Right ventricle myocardium inferior (tissue), 1 donor: ENCODE measurements around the gene OTUB1. TPM values are rescaled to one million over a fixed set of nuclear protein-coding genes. Genes with fewer than 3 reads are reported as not detected.

ENCODE experiments used
- ATAC-seq: fragments of 200-7000 bp; cut with Tn5 transposase; one replicate; pipeline ENCODE4 v1.9.1; 2020; ENCODE audit warnings: mild to moderate bottlenecking, moderate library complexity
- DNase-seq: peaks from one replicate; pipeline ENCODE4 v3.0.0; 2021; ENCODE audit errors: missing footprints
- intact Hi-C: fragments of 100-400 bp; cut with DNase I; formaldehyde crosslinking; loops from one replicate; pipeline ENCODE4 v1.11.0; 2022
- total RNA-seq: library from RNA; stranded (reverse); fragmentation: NEBNext Ultra II Directional; extraction: Animal tissue kit (Norgen Biotek cat#: 25700); gene quantifications from one replicate; pipeline ENCODE4 v1.2.1, GENCODE V29; 2021
- donor health status: DM: no; HTN: yes; CAD: no; lungs with severe emphysema.

The OTUB1 gene
- total RNA-seq, 1 donor from 2014 or later = 55.6 TPM

GRCh38 chr11:64015935-64016845 is 30.0 kb downstream of the OTUB1 start:
- intact Hi-C loops = no loop called here
- DNase-seq (no peak), ATAC-seq (no peak)

- intact Hi-C loops = no loop called here
- ATAC-seq (no peak), DNase-seq (no peak)
Measured at GRCh38 chr11:64017945-64018224, 31.6 kb downstream of the OTUB1 start.

- ATAC-seq (no peak), DNase-seq (no peak)
- intact Hi-C loops = no loop called here
Measured at GRCh38 chr11:64018310-64018709, 32.1 kb downstream of the OTUB1 start.

- DNase-seq = peak; percentile 75
- intact Hi-C loops = no loop called here
- ATAC-seq = peak; percentile 51
Measured at GRCh38 chr11:64019106-64020037, 33.1 kb downstream of the OTUB1 start.

- ATAC-seq (no peak), DNase-seq (no peak)
- intact Hi-C loops = no loop called here
Measured at GRCh38 chr11:64020976-64021756, 34.9 kb downstream of the OTUB1 start.

- no peak for ATAC-seq
- intact Hi-C loops = no loop called here
- DNase-seq = no peak
Measured at GRCh38 chr11:64021757-64022093, 35.5 kb downstream of the OTUB1 start.

- intact Hi-C loops = no loop called here
- no peak for DNase-seq
- ATAC-seq = no peak
Measured at GRCh38 chr11:64022125-64022784, 36.0 kb downstream of the OTUB1 start.

GRCh38 chr11:64023712-64024710 is 37.8 kb downstream of the OTUB1 start:
- no peak for ATAC-seq
- DNase-seq = no peak
- intact Hi-C loops = no loop called here

- ATAC-seq (no peak), DNase-seq (no peak)
- intact Hi-C loops = no loop called here
Measured at GRCh38 chr11:64025205-64025604, 39.0 kb downstream of the OTUB1 start.

GRCh38 chr11:64026575-64027205 is 40.5 kb downstream of the OTUB1 start:
- intact Hi-C loops = no loop called here
- DNase-seq = no peak
- no peak for ATAC-seq

- no peak for ATAC-seq
- intact Hi-C loops = no loop called here
Measured at GRCh38 chr11:64027651-64028397, 41.6 kb downstream of the OTUB1 start.

GRCh38 chr11:64028398-64029115 is 42.3 kb downstream of the OTUB1 start:
- ATAC-seq (no peak), DNase-seq (no peak)
- intact Hi-C loops = no loop called here

More at GRCh38 chr11:64027651-64028397, 41.6 kb downstream of the OTUB1 start:
- DNase-seq = no peak

GRCh38 chr11:64029773-64030172 is 43.5 kb downstream of the OTUB1 start:
- DNase-seq (no peak), ATAC-seq (no peak)
- intact Hi-C loops = no loop called here

GRCh38 chr11:64031001-64031400 is 44.8 kb downstream of the OTUB1 start:
- intact Hi-C loops = no loop called here
- DNase-seq (no peak), ATAC-seq (no peak)

GRCh38 chr11:64032050-64032449 is 45.8 kb downstream of the OTUB1 start:
- ATAC-seq (no peak), DNase-seq (no peak)
- intact Hi-C loops = no loop called here

GRCh38 chr11:64034411-64034811 is 48.2 kb downstream of the OTUB1 start:
- intact Hi-C loops = no loop called here
- DNase-seq (no peak), ATAC-seq (no peak)
